GM18502 (cell line): Measurements from ENCODE around the gene LRRC17.
"Not testable (repeated sequence)": the region's sequence is repeated elsewhere in the genome, so short reads cannot be mapped to it uniquely, and the experiment has no call there.

Experiments
- ATAC-seq: cut with Tn5 transposase; IDR thresholded peaks from one replicate; pipeline ENCODE4 v1.9.1; 2021; ENCODE audit warnings: mild to moderate bottlenecking; ENCODE audit not compliant: unreplicated experiment, poor library complexity

LRRC17 gene

GRCh38 chr7:102896585-102896984, 16.2 kb upstream of the LRRC17 start:
- ATAC-seq = no peak

- ATAC-seq = no peak
Observed at GRCh38 chr7:102897211-102897631, 15.6 kb upstream of the LRRC17 start.

- ATAC-seq = no peak
Observed at GRCh38 chr7:102897856-102898531, 14.8 kb upstream of the LRRC17 start.

GRCh38 chr7:102898532-102898859, 14.3 kb upstream of the LRRC17 start:
- no peak for ATAC-seq

- not testable (repeated sequence) for ATAC-seq
Observed at GRCh38 chr7:102902052-102902451, 10.7 kb upstream of the LRRC17 start.

GRCh38 chr7:102903576-102903975, 9.2 kb upstream of the LRRC17 start:
- ATAC-seq = not testable (repeated sequence)

- no peak for ATAC-seq
Observed at GRCh38 chr7:102908676-102909075, 4.1 kb upstream of the LRRC17 start.

- no peak for ATAC-seq
Observed at GRCh38 chr7:102913826-102914225, 1.0 kb downstream of the LRRC17 start.

- ATAC-seq = no peak
Observed at GRCh38 chr7:102914585-102914984, 1.8 kb downstream of the LRRC17 start.

- no peak for ATAC-seq
Observed at GRCh38 chr7:102916426-102916825, 3.6 kb downstream of the LRRC17 start.

- no peak for ATAC-seq
Observed at GRCh38 chr7:102916881-102917280, 4.1 kb downstream of the LRRC17 start.

- ATAC-seq = no peak
Observed at GRCh38 chr7:102917436-102918353, 4.9 kb downstream of the LRRC17 start.

- ATAC-seq = no peak
Observed at GRCh38 chr7:102918845-102919244, 6.0 kb downstream of the LRRC17 start.

GRCh38 chr7:102925976-102926782, 13.4 kb downstream of the LRRC17 start:
- no peak for ATAC-seq

- no peak for ATAC-seq
Observed at GRCh38 chr7:102926783-102927140, 14.0 kb downstream of the LRRC17 start.

GRCh38 chr7:102927312-102927933, 14.6 kb downstream of the LRRC17 start:
- ATAC-seq = no peak

GRCh38 chr7:102931757-102932156, 19.0 kb downstream of the LRRC17 start:
- ATAC-seq = no peak

GRCh38 chr7:102933763-102934162, 21.0 kb downstream of the LRRC17 start:
- ATAC-seq = no peak

GRCh38 chr7:102934239-102934638, 21.4 kb downstream of the LRRC17 start:
- no peak for ATAC-seq

- ATAC-seq = no peak
Observed at GRCh38 chr7:102934701-102935100, 21.9 kb downstream of the LRRC17 start.
